GM12891 (cell line): ENCODE data around the gene EDEM2.

Experiments used
- POLR2A ChIP-seq: IDR thresholded peaks from 2 replicates; pipeline ENCODE4 v1.6.1; 2011; ENCODE audit warnings: low read depth, low read length, control low read depth
- POLR2AphosphoS5 ChIP-seq: IDR thresholded peaks from 2 replicates; pipeline ENCODE4 v1.6.1; 2011; ENCODE audit warnings: low read depth, low read length, control low read depth
- POU2F2 ChIP-seq: IDR thresholded peaks from 2 replicates; pipeline ENCODE4 v1.6.1; 2011; ENCODE audit warnings: low read depth, mild to moderate bottlenecking, control low read depth, low read length, moderate library complexity
- TAF1 ChIP-seq: IDR thresholded peaks from 2 replicates; pipeline ENCODE4 v1.6.1; 2011; ENCODE audit warnings: low read depth, low read length, control low read depth

GRCh38 chr20:35179292-35180212, 32.4 kb upstream of the EDEM2 start:
- TF ChIP-seq POLR2A (no peak), POLR2AphosphoS5 (no peak), POU2F2 (no peak), TAF1 (no peak)
